A375 (cell line): Measurements from ENCODE around the gene TJP3. TPM values are rescaled to one million over a fixed set of nuclear protein-coding genes. Genes with fewer than 3 reads are reported as not detected.

Experiments
- small RNA-seq: library from RNA; depleted of rRNA; stranded (forward); fragments of <200 nt; gene quantifications from one replicate; pipeline ENCODE3, GENCODE V24; 2014
- total RNA-seq: library from RNA; depleted of rRNA; stranded (reverse); fragments of >200 nt; shearing (Covaris generic); gene quantifications from 2 replicates; pipeline ENCODE4 v1.2.3, GENCODE V29; 2014; rRNA removed

The TJP3 gene, protein sequence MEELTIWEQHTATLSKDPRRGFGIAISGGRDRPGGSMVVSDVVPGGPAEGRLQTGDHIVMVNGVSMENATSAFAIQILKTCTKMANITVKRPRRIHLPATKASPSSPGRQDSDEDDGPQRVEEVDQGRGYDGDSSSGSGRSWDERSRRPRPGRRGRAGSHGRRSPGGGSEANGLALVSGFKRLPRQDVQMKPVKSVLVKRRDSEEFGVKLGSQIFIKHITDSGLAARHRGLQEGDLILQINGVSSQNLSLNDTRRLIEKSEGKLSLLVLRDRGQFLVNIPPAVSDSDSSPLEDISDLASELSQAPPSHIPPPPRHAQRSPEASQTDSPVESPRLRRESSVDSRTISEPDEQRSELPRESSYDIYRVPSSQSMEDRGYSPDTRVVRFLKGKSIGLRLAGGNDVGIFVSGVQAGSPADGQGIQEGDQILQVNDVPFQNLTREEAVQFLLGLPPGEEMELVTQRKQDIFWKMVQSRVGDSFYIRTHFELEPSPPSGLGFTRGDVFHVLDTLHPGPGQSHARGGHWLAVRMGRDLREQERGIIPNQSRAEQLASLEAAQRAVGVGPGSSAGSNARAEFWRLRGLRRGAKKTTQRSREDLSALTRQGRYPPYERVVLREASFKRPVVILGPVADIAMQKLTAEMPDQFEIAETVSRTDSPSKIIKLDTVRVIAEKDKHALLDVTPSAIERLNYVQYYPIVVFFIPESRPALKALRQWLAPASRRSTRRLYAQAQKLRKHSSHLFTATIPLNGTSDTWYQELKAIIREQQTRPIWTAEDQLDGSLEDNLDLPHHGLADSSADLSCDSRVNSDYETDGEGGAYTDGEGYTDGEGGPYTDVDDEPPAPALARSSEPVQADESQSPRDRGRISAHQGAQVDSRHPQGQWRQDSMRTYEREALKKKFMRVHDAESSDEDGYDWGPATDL
- total RNA-seq, result 0.03 TPM in 1 of 2 replicates, not detected in the other

DNA sequence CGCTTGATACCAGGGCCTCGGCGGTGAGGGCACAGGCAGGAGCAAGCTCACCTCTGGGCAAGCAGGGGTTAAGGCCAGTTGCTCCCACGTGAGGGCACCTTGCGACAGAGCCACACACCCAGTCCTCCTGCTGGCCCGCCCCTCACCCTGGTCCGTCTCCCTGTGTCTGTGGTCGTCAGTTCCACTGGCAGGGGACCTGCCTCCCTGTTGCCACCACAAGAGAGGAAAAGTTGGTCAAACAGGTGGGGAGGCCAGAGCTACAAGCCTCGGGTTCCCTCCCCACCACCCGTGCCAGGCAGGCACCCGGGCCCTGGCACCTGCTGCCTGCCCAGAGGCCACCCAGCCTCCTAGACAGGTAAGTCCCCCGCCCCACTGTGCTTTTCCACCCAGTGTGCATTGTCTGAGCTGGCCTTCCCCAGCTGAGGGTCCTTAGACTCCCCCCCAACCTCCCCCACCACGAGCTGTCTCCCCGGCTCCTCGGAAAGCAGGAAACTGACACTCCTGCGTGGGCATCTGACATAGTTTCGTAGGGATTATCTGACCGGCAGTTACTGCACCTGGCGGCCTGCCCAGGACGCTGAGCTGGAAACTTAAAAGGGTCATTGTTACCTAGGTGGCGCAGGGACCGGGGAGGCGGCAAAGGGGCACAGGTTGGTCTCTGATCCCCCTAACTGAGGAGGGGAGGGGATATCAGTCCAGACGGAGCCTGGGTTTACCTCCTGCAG, at the start of gene TJP3:
TJP3 (plus strand) TSS at position 178 of the 725 bp plus-strand sequence. CDS start 20,049 bp downstream, outside the sequence.

DNA sequence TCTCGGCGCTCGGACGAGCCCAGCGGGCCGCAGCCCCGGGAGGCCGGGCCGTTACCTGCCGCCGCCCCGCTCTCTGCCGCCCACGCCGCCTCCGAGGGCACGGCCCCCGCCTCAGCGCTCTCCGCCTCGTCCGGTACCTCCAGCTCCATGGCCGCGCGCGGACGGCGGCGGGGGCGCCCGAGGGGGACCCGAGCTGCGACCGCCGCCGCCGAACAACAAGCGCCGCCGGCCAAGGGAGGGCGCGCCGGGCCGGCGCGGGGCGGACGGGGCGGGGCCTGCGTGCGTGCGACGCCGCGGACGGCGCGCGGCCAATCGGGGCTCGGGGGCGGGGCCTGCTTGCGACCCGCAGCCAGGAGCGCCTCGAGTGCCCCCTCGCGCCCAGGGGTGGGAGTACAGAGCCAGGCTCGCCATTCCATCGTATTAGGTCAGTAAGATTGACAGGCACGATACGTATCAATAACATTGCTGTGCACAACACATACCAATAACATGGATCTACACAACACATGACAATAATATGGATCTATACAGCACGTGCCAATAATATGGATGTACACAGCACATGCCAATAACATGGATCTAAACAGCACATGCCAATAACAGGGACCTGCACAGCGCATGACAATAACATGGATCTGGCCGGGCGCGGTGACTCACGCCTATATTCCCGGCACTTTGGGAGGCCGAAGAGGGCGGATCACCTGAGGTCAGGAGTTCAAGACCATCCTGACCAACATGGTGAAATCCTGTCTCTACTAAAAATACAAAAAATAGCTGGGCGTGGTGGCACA, 7.7 kb upstream of the TJP3 start, which contains the start of gene PIP5K1C:
PIP5K1C (minus strand) TSS at position 227 of the 791 bp plus-strand sequence; CDS start at position 149, 78 bp downstream.

DNA sequence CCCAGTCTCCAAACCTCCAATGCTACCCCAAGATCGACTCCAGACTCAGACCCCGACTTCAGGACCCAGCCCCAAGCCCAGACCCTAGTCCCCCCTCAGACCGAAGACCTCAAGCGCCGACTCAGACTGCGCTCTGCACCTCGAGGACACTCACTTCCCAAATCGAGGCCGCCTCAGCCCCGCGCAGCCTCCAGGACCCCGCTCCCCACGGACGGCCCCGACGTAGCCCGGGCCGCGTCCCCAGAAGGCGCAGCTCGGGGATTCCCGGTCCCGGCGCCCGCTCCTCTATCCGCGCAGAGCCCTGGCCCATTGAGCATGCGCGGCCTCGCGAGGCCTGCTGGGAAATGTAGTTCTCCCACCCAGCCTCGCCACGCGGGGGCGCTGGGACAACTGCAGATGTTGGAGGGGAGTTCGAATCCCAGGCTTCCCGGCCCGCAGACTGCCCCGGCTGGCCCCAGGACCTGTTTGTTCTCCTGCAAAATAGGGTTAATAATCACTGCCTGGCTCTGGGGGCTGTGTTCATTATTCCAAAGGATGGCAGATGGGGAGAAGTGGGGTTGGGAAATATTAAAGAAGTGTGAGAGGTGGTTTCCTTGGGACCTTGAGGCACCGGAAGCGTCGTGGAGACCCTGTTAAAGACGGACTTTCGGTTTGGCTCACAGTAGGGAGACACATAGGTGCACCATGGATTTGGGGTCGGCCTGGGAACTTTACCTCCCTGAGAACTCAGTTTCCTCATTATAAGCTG, 53.4 kb downstream of the TJP3 start, which contains the start of gene APBA3:
APBA3 (minus strand) TSS at position 311 of the 748 bp plus-strand sequence. CDS start 1,428 bp downstream, outside the sequence.

DNA sequence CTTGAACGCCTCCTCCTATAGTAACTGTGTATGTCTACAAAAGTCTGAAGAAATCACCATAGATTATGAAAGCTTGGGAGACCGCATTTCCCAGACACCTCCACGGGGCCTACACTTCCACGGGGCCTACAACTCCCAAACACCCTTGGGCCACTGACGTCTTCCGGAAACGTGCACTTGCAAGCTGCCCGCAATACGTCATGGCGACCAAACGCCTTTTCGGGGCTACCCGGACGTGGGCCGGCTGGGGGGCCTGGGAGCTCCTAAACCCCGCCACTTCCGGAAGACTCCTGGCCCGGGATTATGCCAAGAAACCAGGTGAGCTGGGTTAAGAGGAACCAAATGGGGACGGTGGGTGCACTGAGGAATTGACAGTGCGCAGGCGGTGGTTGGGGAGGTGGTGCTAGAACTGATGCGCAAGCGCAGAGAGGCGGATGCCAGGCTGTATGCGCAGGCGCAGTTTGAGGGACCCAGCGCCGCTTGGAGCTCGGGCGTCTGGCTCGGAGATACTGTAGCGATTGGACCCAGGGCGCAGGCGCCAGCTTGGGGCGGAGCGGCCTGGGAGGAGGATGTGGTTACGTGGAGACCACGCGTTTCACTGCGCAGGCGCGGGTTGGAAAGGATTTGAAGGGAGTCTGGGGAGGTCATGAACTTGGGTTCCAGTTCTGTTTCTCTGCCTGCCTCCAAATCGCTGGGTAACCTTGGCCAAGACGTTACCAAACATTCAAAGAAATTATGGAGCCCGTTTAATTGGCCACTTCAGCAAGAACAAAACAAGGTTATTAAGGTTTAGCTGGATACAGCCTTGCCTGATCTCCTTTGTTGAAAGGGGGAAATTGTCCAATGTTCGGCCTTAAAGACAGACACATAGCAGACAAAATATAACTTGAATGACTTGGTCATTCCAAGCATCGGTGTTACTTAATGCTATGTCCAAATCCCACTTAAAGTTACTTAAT, 54.6 kb downstream of the TJP3 start, which contains the start of gene MRPL54:
MRPL54 (plus strand) TSS at position 182 of the 959 bp plus-strand sequence; CDS start at position 201, 19 bp downstream.

DNA sequence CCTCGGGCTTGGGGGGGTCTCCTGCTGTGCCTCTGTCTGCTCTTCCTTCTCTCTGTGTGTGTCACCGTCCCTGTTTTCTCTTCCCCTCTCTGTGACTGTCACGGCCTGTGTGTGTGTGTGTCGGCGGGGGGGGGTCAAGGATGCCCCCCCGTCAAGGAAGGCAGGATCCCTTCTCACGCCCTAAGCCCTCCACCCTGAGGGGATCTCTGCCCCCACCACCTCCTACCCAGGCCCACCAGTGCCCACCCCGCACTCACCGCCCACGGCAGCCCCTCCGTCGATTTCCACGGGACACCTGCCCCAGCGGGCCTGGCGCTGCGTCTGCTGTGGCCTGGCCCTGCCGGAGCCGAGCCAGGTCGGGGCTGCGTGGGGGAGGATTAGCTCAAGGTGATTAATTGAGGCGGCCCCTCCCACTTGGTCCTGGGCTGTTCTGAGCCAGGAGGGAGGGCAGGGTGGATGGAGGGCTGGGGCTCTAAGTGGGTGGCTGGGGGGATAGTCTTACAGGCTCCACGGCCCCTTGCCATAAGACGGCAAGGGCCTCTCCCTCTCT, 63.8 kb downstream of the TJP3 start, which contains the start of gene RAX2:
RAX2 (minus strand) TSS at position 323 of the 550 bp plus-strand sequence. CDS start 486 bp downstream, outside the sequence.

DNA sequence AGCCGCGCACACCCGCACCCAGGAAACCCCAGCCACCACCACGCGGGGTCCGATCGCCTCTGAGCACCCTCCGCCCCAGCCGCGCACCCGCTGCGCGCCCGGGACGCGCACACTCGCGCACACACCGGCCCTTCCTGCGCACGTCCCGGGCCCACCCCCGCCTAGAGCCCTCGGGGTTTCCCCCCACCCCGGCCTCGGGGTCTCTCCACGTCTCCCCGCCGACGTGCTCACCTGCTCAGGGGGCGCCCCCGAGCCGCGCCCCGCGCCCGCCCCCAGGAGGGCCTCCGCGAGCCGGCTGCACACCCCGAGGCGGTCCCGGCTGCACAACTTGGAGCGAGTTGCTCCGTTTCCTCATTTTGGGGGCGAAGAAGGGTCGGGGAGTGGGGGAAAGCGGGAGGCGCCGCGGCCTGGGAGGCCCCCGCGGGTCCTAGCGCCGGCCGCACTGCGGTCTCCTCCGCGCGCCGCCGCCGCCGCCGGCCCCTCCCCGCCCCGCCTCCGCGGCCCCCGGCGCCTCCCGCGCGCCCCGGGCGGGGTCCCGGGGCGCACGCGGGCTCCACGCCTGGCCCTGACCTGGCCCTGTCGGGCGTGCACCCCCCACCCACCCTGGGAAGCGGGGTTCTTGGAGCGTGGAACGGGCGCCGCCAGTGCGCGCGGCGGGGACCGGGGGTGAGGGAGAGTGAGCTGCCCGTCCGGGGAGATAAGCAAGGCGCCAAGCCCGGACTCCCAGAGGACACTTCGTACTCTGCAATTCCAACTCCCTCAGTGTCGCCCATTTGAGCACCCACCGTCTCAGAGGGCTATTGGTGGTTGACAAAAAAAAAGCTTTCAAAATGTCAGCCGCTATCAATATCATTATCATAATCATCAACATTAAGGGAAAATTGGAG, 78.0 kb downstream of the TJP3 start, which contains the start of gene MATK:
MATK (minus strand) TSS at position 444 of the 887 bp plus-strand sequence. CDS start 1,246 bp downstream, outside the sequence.

Small RNA genes lying within 50 kb of the gene (small RNA-seq; reads per million reads assigned to genes)
- not detected for gene AC005777.1

Other genes with a start within 250 kb of the TJP3 start
- not detected in 2 replicates for gene SMIM24, start 227.9 kb upstream of the TJP3 start, total RNA-seq
- not detected in 2 replicates for gene SMIM44, start 224.9 kb upstream of the TJP3 start, total RNA-seq
- 28.7 and 36.4 TPM in 2 replicates for gene DOHH, start 207.7 kb upstream of the TJP3 start, total RNA-seq
- gene FZR1, start 202.1 kb upstream of the TJP3 start, total RNA-seq, result 37.2 and 41.3 TPM in 2 replicates
- not detected in 2 replicates for gene TEKTIP1, start 169.2 kb upstream of the TJP3 start, total RNA-seq
- 346 and 438 TPM in 2 replicates for gene MFSD12, start 150.8 kb upstream of the TJP3 start, total RNA-seq
- 260 and 301 TPM in 2 replicates for gene HMG20B, start 135.4 kb upstream of the TJP3 start, total RNA-seq
- gene GIPC3, start 122.9 kb upstream of the TJP3 start, total RNA-seq, result not detected in 2 replicates
- gene TBXA2R, start 101.5 kb upstream of the TJP3 start, total RNA-seq, result 0.32 and 0.87 TPM in 2 replicates
- 26.7 and 39.1 TPM in 2 replicates for gene CACTIN, start 81.6 kb upstream of the TJP3 start, total RNA-seq
- gene PIP5K1C, start 7.9 kb upstream of the TJP3 start, total RNA-seq, result 9.5 and 11.2 TPM in 2 replicates
- 16.6 and 26.4 TPM in 2 replicates for gene APBA3, start 53.3 kb downstream of the TJP3 start, total RNA-seq
- 135 and 152 TPM in 2 replicates for gene MRPL54, start 54.3 kb downstream of the TJP3 start, total RNA-seq
- gene RAX2, start 63.8 kb downstream of the TJP3 start, total RNA-seq, result not detected in 2 replicates
- gene MATK, start 78.0 kb downstream of the TJP3 start, total RNA-seq, result not detected in 2 replicates
- gene ZFR2, start 160.7 kb downstream of the TJP3 start, total RNA-seq, result not detected in 2 replicates
- not detected in 2 replicates for gene ATCAY, start 172.3 kb downstream of the TJP3 start, total RNA-seq
- not detected in 2 replicates for gene NMRK2, start 224.7 kb downstream of the TJP3 start, total RNA-seq